SK-N-SH (cell line): ENCODE measurements around the gene CNTNAP2. TPM values are rescaled to one million over a fixed set of nuclear protein-coding genes. Genes with fewer than 3 reads are reported as not detected.

Source experiments
- CTCF ChIA-PET: fragments of 300-600, 350-600 bp; formaldehyde crosslinking; extraction: SDS; loops from one replicate; lab custom pipeline; 2021; lab: Yijun Ruan, JAX
- POLR2A ChIA-PET: fragments of 350-600 bp; sonication (Branson Sonifier 250); formaldehyde crosslinking; extraction: SDS; loops from one replicate; lab custom pipeline; 2020; ENCODE audit warnings: antibody characterized with exemption, inconsistent platforms; lab: Yijun Ruan, JAX
- DNase-seq: peaks from one replicate; pipeline ENCODE4 v3.0.0; 2012
- H2AFZ ChIP-seq: fragments of 200-600 bp; sonication (generic); 2 replicates; pipeline ENCODE4 v1.8.1; 2016; ENCODE audit warnings: antibody characterized with exemption, mild to moderate bottlenecking, low read depth
- H3F3A ChIP-seq: fragments of 200-600 bp; sonication (generic); replicated peaks from 2 replicates; pipeline ENCODE3; 2016; ENCODE audit warnings: antibody characterized with exemption, mild to moderate bottlenecking; ENCODE audit not compliant: insufficient read depth
- H3K27ac ChIP-seq, 2 experiments: fragments of 200-500 bp in 1 of 2; fragments of 200-600 bp in 1 of 2; sonication (Bioruptor generic) in 1 of 2; sonication (generic), shearing (Covaris generic) in 1 of 2; 2 replicates each; pipeline versions ENCODE4 v1.5.1 to v1.6.1; 2014 to 2016; ENCODE audit warnings: low read depth in 2 of 2, inconsistent platforms in 1 of 2, low read length in 1 of 2, mild to moderate bottlenecking in 1 of 2, mixed read lengths in 1 of 2
- H3K27me3 ChIP-seq: fragments of 200-600 bp; sonication (generic), shearing (Covaris generic); 2 replicates; pipeline ENCODE4 v1.6.1; 2016; ENCODE audit warnings: mixed run types; ENCODE audit not compliant: insufficient read depth
- H3K36me3 ChIP-seq, 2 experiments: fragments of 200-500 bp in 1 of 2; fragments of 200-600 bp in 1 of 2; sonication (Bioruptor generic) in 1 of 2; sonication (generic) in 1 of 2; replicated peaks in 1 of 2; 2 replicates each; pipeline versions ENCODE3 to v1.5.1; 2014 to 2016; ENCODE audit warnings: low read length in 1 of 2, mild to moderate bottlenecking in 1 of 2; ENCODE audit not compliant: insufficient read depth in 2 of 2, control insufficient read depth in 1 of 2
- H3K4me1 ChIP-seq, 2 experiments: fragments of 200-500 bp in 1 of 2; fragments of 200-600 bp in 1 of 2; sonication (Bioruptor generic) in 1 of 2; sonication (generic), shearing (Covaris generic) in 1 of 2; 2 replicates each; pipeline versions ENCODE4 v1.5.1 to v1.6.1; 2014 to 2016; ENCODE audit warnings: low read depth in 1 of 2, low read length in 1 of 2, mixed run types in 1 of 2; ENCODE audit not compliant: insufficient read depth in 2 of 2, control insufficient read depth in 1 of 2
- H3K4me2 ChIP-seq: fragments of 200-600 bp; sonication (generic), shearing (Covaris generic); 2 replicates; pipeline ENCODE4 v1.6.1; 2017; ENCODE audit warnings: mixed run types
- H3K4me3 ChIP-seq, 2 experiments: fragments of 200-500 bp in 1 of 2; fragments of 200-600 bp in 1 of 2; sonication (Bioruptor generic) in 1 of 2; sonication (generic), shearing (Covaris generic) in 1 of 2; 2 replicates each; pipeline versions ENCODE4 v1.5.1 to v1.8.1; 2014 to 2016; ENCODE audit warnings: low read depth in 2 of 2, inconsistent platforms in 1 of 2, low read length in 1 of 2, mild to moderate bottlenecking in 1 of 2, mixed read lengths in 1 of 2, moderate library complexity in 1 of 2
- H3K79me2 ChIP-seq: fragments of 200-600 bp; sonication (generic); 2 replicates; pipeline ENCODE4 v1.8.1; 2017; ENCODE audit warnings: mild to moderate bottlenecking; ENCODE audit not compliant: insufficient read depth
- H3K9ac ChIP-seq: fragments of 200-600 bp; sonication (generic); 2 replicates; pipeline ENCODE4 v1.6.1; 2017; ENCODE audit warnings: mixed run types
- H3K9me2 ChIP-seq: fragments of 200-600 bp; sonication (generic); 2 replicates; pipeline ENCODE4 v1.6.1; 2017; ENCODE audit warnings: mixed run types
- H3K9me3 ChIP-seq: fragments of 200-600 bp; sonication (generic); 2 replicates; pipeline ENCODE4 v1.6.1; 2017; ENCODE audit warnings: mixed run types, mild to moderate bottlenecking, moderate library complexity
- H4K20me1 ChIP-seq: fragments of 200-600 bp; sonication (generic); 2 replicates; pipeline ENCODE4 v1.6.1; 2017; ENCODE audit warnings: mild to moderate bottlenecking, mixed run types; ENCODE audit not compliant: insufficient read depth
- CHD2 ChIP-seq: fragments of 150-350 bp; IDR thresholded peaks from 2 replicates; pipeline ENCODE4 v1.6.1; 2018; ENCODE audit warnings: low read length; ENCODE audit not compliant: partially characterized antibody
- ELF1 ChIP-seq: IDR thresholded peaks from 2 replicates; pipeline ENCODE4 v1.4.0; 2012
- FOXM1 ChIP-seq: IDR thresholded peaks from 2 replicates; pipeline ENCODE4 v1.4.0; 2012; ENCODE audit warnings: low read depth, mild to moderate bottlenecking
- GATA2 ChIP-seq: sonication (generic); formaldehyde crosslinking; IDR thresholded peaks from 2 replicates; pipeline ENCODE4 v1.5.0; 2020; ENCODE audit warnings: mild to moderate bottlenecking, missing genetic modification reagents
- JUND ChIP-seq: IDR thresholded peaks from 2 replicates; pipeline ENCODE4 v1.4.0; 2012
- MEF2A ChIP-seq: IDR thresholded peaks from 2 replicates; pipeline ENCODE4 v1.4.0; 2012; ENCODE audit warnings: low read depth, borderline replicate concordance
- MXI1 ChIP-seq: IDR thresholded peaks from 2 replicates; pipeline ENCODE4 v1.6.1; 2012; ENCODE audit warnings: mild to moderate bottlenecking, low read depth, low read length, improper control_type of control experiment
- NFIC ChIP-seq: IDR thresholded peaks from 2 replicates; pipeline ENCODE4 v1.4.0; 2012; ENCODE audit warnings: borderline replicate concordance
- PBX3 ChIP-seq: IDR thresholded peaks from 2 replicates; pipeline ENCODE4; 2012
- RAD21 ChIP-seq: IDR thresholded peaks from 2 replicates; pipeline ENCODE4 v1.6.1; 2012; ENCODE audit warnings: mild to moderate bottlenecking, low read length
- RCOR1 ChIP-seq: fragments of 150-350 bp; IDR thresholded peaks from 2 replicates; pipeline ENCODE4 v1.6.1; 2017; ENCODE audit warnings: antibody characterized with exemption, low read length
- REST ChIP-seq: IDR thresholded peaks from 2 replicates; pipeline ENCODE4 v1.6.1; 2012; ENCODE audit warnings: mild to moderate bottlenecking, low read depth, low read length, moderate library complexity
- RFX5 ChIP-seq: IDR thresholded peaks from 2 replicates; pipeline ENCODE4 v1.6.1; 2012; ENCODE audit warnings: mild to moderate bottlenecking, improper control_type of control experiment, low read length
- SMC3 ChIP-seq: IDR thresholded peaks from 2 replicates; pipeline ENCODE4 v1.6.1; 2012; ENCODE audit warnings: low read depth, low read length, improper control_type of control experiment
- TAF1 ChIP-seq: IDR thresholded peaks from 2 replicates; pipeline ENCODE4 v1.6.1; 2012; ENCODE audit warnings: low read depth, mild to moderate bottlenecking, low read length, moderate library complexity, borderline replicate concordance
- USF1 ChIP-seq: IDR thresholded peaks from 2 replicates; pipeline ENCODE4 v1.4.0; 2012; ENCODE audit warnings: low read depth, borderline replicate concordance
- YY1 ChIP-seq: IDR thresholded peaks from 2 replicates; pipeline ENCODE4 v1.4.0; 2012; ENCODE audit warnings: low read depth, mild to moderate bottlenecking
- WGBS: methylation state at CpG from one replicate; pipeline ENCODE4 v1.1.6; 2017; ENCODE audit warnings: low lambda C conversion rate; 5-methylcytosine and 5-hydroxymethylcytosine counted together
- polyA plus RNA-seq, 3 experiments: library from polyadenylated mRNA; depleted of rRNA; stranded (reverse); fragments of >200 nt; gene quantifications; 2 replicates each; pipeline ENCODE4 v1.2.3, GENCODE V29; 2012

CNTNAP2 gene
- polyA plus RNA-seq, 1 of the 3 experiments (the other 2 are of a cell fraction), result 3.4 TPM

- Histone ChIP-seq H3K4me3 (no peak overlapping the region), H3K9ac (no peak overlapping the region), H3K79me2 (no peaks in the 10 kb centered on the region), H3K4me2 (no peak overlapping the region), H2AFZ (no peak overlapping the region), H3K9me2 (no peaks in the 10 kb centered on the region), H3F3A (no peaks in the 10 kb centered on the region), H3K36me3 (no peaks in the 10 kb centered on the region), H4K20me1 (no peaks in the 10 kb centered on the region), H3K27ac (no peak overlapping the region), H3K4me1 (no peaks in the 10 kb centered on the region), H3K27me3 (no peaks in the 10 kb centered on the region), H3K9me3 (no peaks in the 10 kb centered on the region)
- ChIA-PET POLR2A (no interaction called here), CTCF (no interaction called here)
- DNase-seq, result no peak
- WGBS, result 77% methylated on average over 17 of the region's 17 CpGs
- TF ChIP-seq USF1, result no peak
- no peak for TF ChIP-seq FOXM1
- no peak for TF ChIP-seq YY1
- TF ChIP-seq SMC3, result no peak
- TF ChIP-seq REST, result no peak
- no peak for TF ChIP-seq TAF1
- TF ChIP-seq ELF1, result no peak
- no peak for TF ChIP-seq MXI1
- TF ChIP-seq CHD2, result no peak
- no peak for TF ChIP-seq RCOR1
- TF ChIP-seq RFX5, result no peak
- TF ChIP-seq JUND, result no peak
- no peak for TF ChIP-seq NFIC
- no peak for TF ChIP-seq PBX3
- TF ChIP-seq MEF2A, result no peak
- no peak for TF ChIP-seq GATA2 (CRISPR knock-in tag)
- no peak for TF ChIP-seq RAD21
Measured at GRCh38 chr7:148021507-148022045, 1905.0 kb downstream of the CNTNAP2 start.
